ENCODE data around the gene CPNE8.

Gene CPNE8

GRCh38 chr12:38653650-38654049, 251.7 kb downstream of the CPNE8 start:
- no peak for DNase-seq (ENCODE audit: low read depth in 1 of 2, low spot score in 1 of 2)

GRCh38 chr12:38648813-38649212, 256.6 kb downstream of the CPNE8 start:
- no peak for DNase-seq (ENCODE audit: low read depth in 1 of 2, low spot score in 1 of 2)

- no peak for DNase-seq (ENCODE audit: low read depth in 1 of 2, low spot score in 1 of 2)
These were observed 259.2 kb downstream of the CPNE8 start for GRCh38 chr12:38646146-38646545.

- DNase-seq (ENCODE audit: low read depth in 1 of 2, low spot score in 1 of 2): no peak
These were observed 265.8 kb downstream of the CPNE8 start for GRCh38 chr12:38639625-38640024.

- no peak for DNase-seq (ENCODE audit: low read depth in 1 of 2, low spot score in 1 of 2)
These were observed 267.0 kb downstream of the CPNE8 start for GRCh38 chr12:38638401-38638800.

- no peak for DNase-seq (ENCODE audit: low read depth in 1 of 2, low spot score in 1 of 2)
These were observed 271.9 kb downstream of the CPNE8 start for GRCh38 chr12:38633511-38633910.

GRCh38 chr12:38629064-38629463, 276.3 kb downstream of the CPNE8 start:
- DNase-seq (ENCODE audit: low read depth in 1 of 2, low spot score in 1 of 2): no peak

GRCh38 chr12:38628288-38628687, 277.1 kb downstream of the CPNE8 start:
- DNase-seq (ENCODE audit: low read depth in 1 of 2, low spot score in 1 of 2): no peak

GRCh38 chr12:38625306-38625705, 280.1 kb downstream of the CPNE8 start:
- no peak for DNase-seq (ENCODE audit: low read depth in 1 of 2, low spot score in 1 of 2)

GRCh38 chr12:38614171-38614570, 291.2 kb downstream of the CPNE8 start:
- DNase-seq (ENCODE audit: low read depth in 1 of 2, low spot score in 1 of 2): no peak

GRCh38 chr12:38610808-38611350, 294.5 kb downstream of the CPNE8 start:
- no peak for DNase-seq (ENCODE audit: low read depth in 1 of 2, low spot score in 1 of 2)

GRCh38 chr12:38607295-38607694, 298.1 kb downstream of the CPNE8 start:
- no peak for DNase-seq (ENCODE audit: low read depth in 1 of 2, low spot score in 1 of 2)
